HepG2 (cell line): ENCODE measurements around the gene PKP3. TPM values are rescaled to one million over a fixed set of nuclear protein-coding genes. Genes with fewer than 3 reads are reported as not detected.

Experiments
- DMAP1 ChIP-seq: IDR thresholded peaks from 2 replicates; pipeline ENCODE4 v1.6.1; 2016
- GTF2F1 ChIP-seq: fragments of 150-350 bp; IDR thresholded peaks from 2 replicates; pipeline ENCODE4 v1.6.1; 2014; ENCODE audit warnings: low read length
- MAZ ChIP-seq, 2 experiments: sonication (generic) in 1 of 2; formaldehyde crosslinking in 1 of 2; IDR thresholded peaks; 2 replicates each; pipeline versions ENCODE4 v1.5.0 to v1.6.1; 2012 to 2020; ENCODE audit warnings: low read depth in 2 of 2, mild to moderate bottlenecking in 2 of 2, borderline replicate concordance in 1 of 2, improper control_type of control experiment in 1 of 2, low read length in 1 of 2, missing genetic modification reagents in 1 of 2, moderate library complexity in 1 of 2
- ZMAT3 ChIP-seq: sonication (generic); formaldehyde crosslinking; conservative IDR thresholded peaks from 2 replicates; pipeline ENCODE4 v1.7.0; 2021; ENCODE audit warnings: missing genetic modification reagents
- ZNF180 ChIP-seq: sonication (generic); formaldehyde crosslinking; IDR thresholded peaks from 2 replicates; pipeline ENCODE4 v1.4.0; 2020; ENCODE audit warnings: low read depth, missing genetic modification reagents, borderline replicate concordance
- ZNF563 ChIP-seq: sonication (generic); formaldehyde crosslinking; IDR thresholded peaks from 2 replicates; pipeline ENCODE4 v1.8.0; 2022; ENCODE audit warnings: mild to moderate bottlenecking, moderate library complexity, missing genetic modification reagents
- ZNF567 ChIP-seq: sonication (generic); formaldehyde crosslinking; IDR thresholded peaks from 2 replicates; pipeline ENCODE4 v1.8.1; 2023; ENCODE audit warnings: mild to moderate bottlenecking, missing genetic modification reagents, borderline replicate concordance
- polyA plus RNA-seq, 8 experiments: library from polyadenylated mRNA; depleted of rRNA in 3 of 8; stranded (reverse) in 7 of 8; unstranded in 1 of 8; fragments of >200 nt; fragmentation: Illumina TruSeq in 4 of 8; extraction: Trizol in 4 of 8; gene quantifications; 2 replicates each; pipeline versions ENCODE4 v1.2.1 to v1.2.3, GENCODE V29; 2011 to 2016; ENCODE audit warnings: low read depth in 4 of 8, missing spikeins in 1 of 8, mixed read lengths in 1 of 8; ENCODE audit not compliant: insufficient read depth in 1 of 8
- total RNA-seq, 5 experiments: library from RNA; depleted of rRNA; stranded (reverse); fragments of >200 nt; fragmentation: Illumina TruSeq; extraction: Trizol; gene quantifications; 2 replicates each; pipeline ENCODE4 v1.2.3, GENCODE V29; 2016; ENCODE audit warnings: low read depth in 1 of 5
- TF ChIP-seq, protein P1 (sequence below): sonication (generic); formaldehyde crosslinking; conservative IDR thresholded peaks from 2 replicates; pipeline ENCODE4 v1.4.0; 2020; ENCODE audit warnings: mild to moderate bottlenecking, missing genetic modification reagents, moderate library complexity
- TF ChIP-seq, protein P2 (sequence below): sonication (generic); formaldehyde crosslinking; IDR thresholded peaks from 2 replicates; pipeline ENCODE4 v1.4.0; 2020; ENCODE audit warnings: missing genetic modification reagents
- TF ChIP-seq, protein P3 (sequence below), 2 experiments: fragments of 450-650 bp in 1 of 2; sonication (generic) in 1 of 2; formaldehyde crosslinking in 1 of 2; IDR thresholded peaks; 2 replicates each; pipeline versions ENCODE4 v1.6.1 to v1.8.0; 2016 to 2022; ENCODE audit warnings: antibody characterized with exemption in 1 of 2, mild to moderate bottlenecking in 1 of 2, missing genetic modification reagents in 1 of 2
- TF ChIP-seq, protein P4 (sequence below): sonication (generic); formaldehyde crosslinking; conservative IDR thresholded peaks from 2 replicates; pipeline ENCODE4 v1.8.1; 2023; ENCODE audit warnings: missing genetic modification reagents

Gene PKP3
- total and polyA plus RNA-seq, 2 of the 13 experiments (the other 11 are each of a cell fraction or from before 2014, with no cell fraction given) = 18.0 to 28.7 TPM

DNA sequence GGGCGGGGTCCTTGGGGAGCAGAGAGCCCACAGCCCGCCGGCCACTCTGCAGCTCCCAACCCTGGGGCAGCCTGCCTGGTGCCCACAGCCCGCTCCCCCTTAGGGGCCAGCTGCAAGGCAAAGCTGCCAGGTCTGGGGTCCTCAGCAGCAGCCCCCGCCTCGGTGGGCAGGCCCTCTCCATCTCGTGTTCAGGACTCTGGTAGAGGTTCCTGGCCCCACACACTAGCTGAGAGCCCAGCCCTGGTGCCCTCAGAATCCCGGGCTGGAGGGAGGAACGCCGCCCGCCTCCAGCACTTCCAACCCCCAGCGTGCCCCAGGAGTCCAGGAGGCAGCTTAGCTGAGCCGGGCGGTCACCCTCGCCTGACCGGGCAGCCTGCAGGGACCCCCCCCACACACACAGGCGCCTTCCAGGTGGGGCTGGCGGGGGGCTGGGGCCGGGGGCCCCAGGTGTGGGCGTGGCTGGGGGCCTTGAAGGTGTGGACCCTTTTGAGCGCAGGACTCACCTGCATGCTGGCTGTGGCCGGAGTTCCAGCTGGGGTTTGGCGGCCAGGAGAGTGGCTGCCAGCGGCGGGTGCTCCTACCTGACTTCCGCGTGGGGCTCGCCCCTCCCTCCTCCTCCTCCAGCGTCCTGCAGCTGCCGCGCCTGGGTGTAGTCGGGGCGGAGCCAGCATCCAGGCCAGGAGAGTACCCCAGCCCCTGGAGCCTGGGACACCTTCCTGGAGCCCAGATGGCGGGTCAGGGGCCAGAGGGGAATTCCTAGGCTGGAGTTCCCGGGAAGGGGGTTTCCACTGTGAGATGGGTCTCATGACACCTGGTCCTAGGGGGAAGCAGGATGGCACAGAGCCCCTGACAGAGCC is 47.6 kb downstream of the PKP3 start, which contains the start of gene ANO9 (continued):
- TF ChIP-seq, protein P1, sequence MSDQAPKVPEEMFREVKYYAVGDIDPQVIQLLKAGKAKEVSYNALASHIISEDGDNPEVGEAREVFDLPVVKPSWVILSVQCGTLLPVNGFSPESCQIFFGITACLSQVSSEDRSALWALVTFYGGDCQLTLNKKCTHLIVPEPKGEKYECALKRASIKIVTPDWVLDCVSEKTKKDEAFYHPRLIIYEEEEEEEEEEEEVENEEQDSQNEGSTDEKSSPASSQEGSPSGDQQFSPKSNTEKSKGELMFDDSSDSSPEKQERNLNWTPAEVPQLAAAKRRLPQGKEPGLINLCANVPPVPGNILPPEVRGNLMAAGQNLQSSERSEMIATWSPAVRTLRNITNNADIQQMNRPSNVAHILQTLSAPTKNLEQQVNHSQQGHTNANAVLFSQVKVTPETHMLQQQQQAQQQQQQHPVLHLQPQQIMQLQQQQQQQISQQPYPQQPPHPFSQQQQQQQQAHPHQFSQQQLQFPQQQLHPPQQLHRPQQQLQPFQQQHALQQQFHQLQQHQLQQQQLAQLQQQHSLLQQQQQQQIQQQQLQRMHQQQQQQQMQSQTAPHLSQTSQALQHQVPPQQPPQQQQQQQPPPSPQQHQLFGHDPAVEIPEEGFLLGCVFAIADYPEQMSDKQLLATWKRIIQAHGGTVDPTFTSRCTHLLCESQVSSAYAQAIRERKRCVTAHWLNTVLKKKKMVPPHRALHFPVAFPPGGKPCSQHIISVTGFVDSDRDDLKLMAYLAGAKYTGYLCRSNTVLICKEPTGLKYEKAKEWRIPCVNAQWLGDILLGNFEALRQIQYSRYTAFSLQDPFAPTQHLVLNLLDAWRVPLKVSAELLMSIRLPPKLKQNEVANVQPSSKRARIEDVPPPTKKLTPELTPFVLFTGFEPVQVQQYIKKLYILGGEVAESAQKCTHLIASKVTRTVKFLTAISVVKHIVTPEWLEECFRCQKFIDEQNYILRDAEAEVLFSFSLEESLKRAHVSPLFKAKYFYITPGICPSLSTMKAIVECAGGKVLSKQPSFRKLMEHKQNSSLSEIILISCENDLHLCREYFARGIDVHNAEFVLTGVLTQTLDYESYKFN (CRISPR knock-in tag) = no peak
- TF ChIP-seq ZNF563 (CRISPR knock-in tag) (no peak), DMAP1 (no peak), MAZ (IDR thresholded peaks at IDR 0.05; ENCODE audit: borderline replicate concordance, low read depth, low read length) (no peak), MAZ (CRISPR knock-in tag; IDR thresholded peaks at IDR 0.05; ENCODE audit: low read depth) (peak; percentile 37; the same call in 1 of the 2 replicates), GTF2F1 (no peak), ZNF567 (CRISPR knock-in tag) (no peak), ZMAT3 (CRISPR knock-in tag) (no peak), ZNF180 (no peak)
- TF ChIP-seq, protein P2, sequence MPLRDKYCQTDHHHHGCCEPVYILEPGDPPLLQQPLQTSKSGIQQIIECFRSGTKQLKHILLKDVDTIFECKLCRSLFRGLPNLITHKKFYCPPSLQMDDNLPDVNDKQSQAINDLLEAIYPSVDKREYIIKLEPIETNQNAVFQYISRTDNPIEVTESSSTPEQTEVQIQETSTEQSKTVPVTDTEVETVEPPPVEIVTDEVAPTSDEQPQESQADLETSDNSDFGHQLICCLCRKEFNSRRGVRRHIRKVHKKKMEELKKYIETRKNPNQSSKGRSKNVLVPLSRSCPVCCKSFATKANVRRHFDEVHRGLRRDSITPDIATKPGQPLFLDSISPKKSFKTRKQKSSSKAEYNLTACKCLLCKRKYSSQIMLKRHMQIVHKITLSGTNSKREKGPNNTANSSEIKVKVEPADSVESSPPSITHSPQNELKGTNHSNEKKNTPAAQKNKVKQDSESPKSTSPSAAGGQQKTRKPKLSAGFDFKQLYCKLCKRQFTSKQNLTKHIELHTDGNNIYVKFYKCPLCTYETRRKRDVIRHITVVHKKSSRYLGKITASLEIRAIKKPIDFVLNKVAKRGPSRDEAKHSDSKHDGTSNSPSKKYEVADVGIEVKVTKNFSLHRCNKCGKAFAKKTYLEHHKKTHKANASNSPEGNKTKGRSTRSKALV = no peak
- TF ChIP-seq, protein P3, sequence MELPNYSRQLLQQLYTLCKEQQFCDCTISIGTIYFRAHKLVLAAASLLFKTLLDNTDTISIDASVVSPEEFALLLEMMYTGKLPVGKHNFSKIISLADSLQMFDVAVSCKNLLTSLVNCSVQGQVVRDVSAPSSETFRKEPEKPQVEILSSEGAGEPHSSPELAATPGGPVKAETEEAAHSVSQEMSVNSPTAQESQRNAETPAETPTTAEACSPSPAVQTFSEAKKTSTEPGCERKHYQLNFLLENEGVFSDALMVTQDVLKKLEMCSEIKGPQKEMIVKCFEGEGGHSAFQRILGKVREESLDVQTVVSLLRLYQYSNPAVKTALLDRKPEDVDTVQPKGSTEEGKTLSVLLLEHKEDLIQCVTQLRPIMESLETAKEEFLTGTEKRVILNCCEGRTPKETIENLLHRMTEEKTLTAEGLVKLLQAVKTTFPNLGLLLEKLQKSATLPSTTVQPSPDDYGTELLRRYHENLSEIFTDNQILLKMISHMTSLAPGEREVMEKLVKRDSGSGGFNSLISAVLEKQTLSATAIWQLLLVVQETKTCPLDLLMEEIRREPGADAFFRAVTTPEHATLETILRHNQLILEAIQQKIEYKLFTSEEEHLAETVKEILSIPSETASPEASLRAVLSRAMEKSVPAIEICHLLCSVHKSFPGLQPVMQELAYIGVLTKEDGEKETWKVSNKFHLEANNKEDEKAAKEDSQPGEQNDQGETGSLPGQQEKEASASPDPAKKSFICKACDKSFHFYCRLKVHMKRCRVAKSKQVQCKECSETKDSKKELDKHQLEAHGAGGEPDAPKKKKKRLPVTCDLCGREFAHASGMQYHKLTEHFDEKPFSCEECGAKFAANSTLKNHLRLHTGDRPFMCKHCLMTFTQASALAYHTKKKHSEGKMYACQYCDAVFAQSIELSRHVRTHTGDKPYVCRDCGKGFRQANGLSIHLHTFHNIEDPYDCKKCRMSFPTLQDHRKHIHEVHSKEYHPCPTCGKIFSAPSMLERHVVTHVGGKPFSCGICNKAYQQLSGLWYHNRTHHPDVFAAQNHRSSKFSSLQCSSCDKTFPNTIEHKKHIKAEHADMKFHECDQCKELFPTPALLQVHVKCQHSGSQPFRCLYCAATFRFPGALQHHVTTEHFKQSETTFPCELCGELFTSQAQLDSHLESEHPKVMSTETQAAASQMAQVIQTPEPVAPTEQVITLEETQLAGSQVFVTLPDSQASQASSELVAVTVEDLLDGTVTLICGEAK (IDR thresholded peaks at IDR 0.05) = no peak
- TF ChIP-seq, protein P3 (CRISPR knock-in tag; IDR thresholded peaks at IDR 0.05) = no peak
- TF ChIP-seq, protein P4, sequence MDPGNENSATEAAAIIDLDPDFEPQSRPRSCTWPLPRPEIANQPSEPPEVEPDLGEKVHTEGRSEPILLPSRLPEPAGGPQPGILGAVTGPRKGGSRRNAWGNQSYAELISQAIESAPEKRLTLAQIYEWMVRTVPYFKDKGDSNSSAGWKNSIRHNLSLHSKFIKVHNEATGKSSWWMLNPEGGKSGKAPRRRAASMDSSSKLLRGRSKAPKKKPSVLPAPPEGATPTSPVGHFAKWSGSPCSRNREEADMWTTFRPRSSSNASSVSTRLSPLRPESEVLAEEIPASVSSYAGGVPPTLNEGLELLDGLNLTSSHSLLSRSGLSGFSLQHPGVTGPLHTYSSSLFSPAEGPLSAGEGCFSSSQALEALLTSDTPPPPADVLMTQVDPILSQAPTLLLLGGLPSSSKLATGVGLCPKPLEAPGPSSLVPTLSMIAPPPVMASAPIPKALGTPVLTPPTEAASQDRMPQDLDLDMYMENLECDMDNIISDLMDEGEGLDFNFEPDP = no peak
